Uterus (tissue), 4 donors: ENCODE results near the gene STYXL2. TPM values are rescaled to one million over a fixed set of nuclear protein-coding genes. Genes with fewer than 3 reads are reported as not detected.

Experiments
- DNase-seq, 2 donors: peaks; one replicate each; pipeline ENCODE4 v3.0.0-alpha.2; 2019 to 2020
- H3K27ac ChIP-seq, 2 donors: fragments of 200-600 bp; sonication (generic); 1 replicate in 1 of 2; 2 replicates in 1 of 2; pipeline ENCODE4 v1.5.1; 2016 to 2018
- H3K27me3 ChIP-seq, 2 donors: fragments of 200-600 bp; sonication (generic); one replicate each; pipeline ENCODE4 v1.5.1; 2018 to 2019; ENCODE audit warnings: control low read depth in 1 of 2
- H3K36me3 ChIP-seq, 2 donors: fragments of 200-600 bp; sonication (generic); one replicate each; pipeline ENCODE4 v1.5.1; 2019; ENCODE audit warnings: control low read depth in 1 of 2
- H3K4me1 ChIP-seq, 2 donors: fragments of 200-600 bp; sonication (generic); one replicate each; pipeline ENCODE4 v1.5.1; 2018 to 2019; ENCODE audit warnings: control low read depth in 1 of 2
- H3K4me3 ChIP-seq, 2 donors: fragments of 200-600 bp; sonication (generic); 1 replicate in 1 of 2; 2 replicates in 1 of 2; pipeline ENCODE4 v1.5.1; 2018 to 2019; ENCODE audit warnings: mild to moderate bottlenecking in 1 of 2
- H3K9me3 ChIP-seq, 2 donors: fragments of 200-600 bp; sonication (generic); one replicate each; pipeline ENCODE4 v1.5.1; 2019; ENCODE audit warnings: control low read depth in 1 of 2
- POLR2A ChIP-seq, 2 donors: fragments of 450-650 bp; IDR thresholded peaks; one replicate each; pipeline ENCODE4 v1.6.1; 2016; ENCODE audit warnings: antibody characterized with exemption in 2 of 2, mild to moderate bottlenecking in 1 of 2, moderate library complexity in 1 of 2
- intact Hi-C: fragments of 100-400 bp; cut with DNase I; formaldehyde crosslinking; loops from one replicate; pipeline ENCODE4 v1.15.1; 2023; ENCODE audit warnings: low total_unique reads
- total RNA-seq, 4 donors: library from RNA; depleted of rRNA in 3 of 4; stranded (reverse); fragments of >200 nt in 3 of 4; gene quantifications; one replicate each; pipeline versions ENCODE4 v1.1.0 to v1.2.4, GENCODE V29; 2014 to 2023
- TF ChIP-seq, protein P1 (sequence below), 4 experiments: fragments of 200-600 bp in 2 of 4; fragments of 450-650 bp in 2 of 4; sonication (generic) in 2 of 4; IDR thresholded peaks; one replicate each; pipeline ENCODE4 v1.5.1; 2016 to 2019; ENCODE audit warnings: antibody characterized with exemption in 4 of 4, mild to moderate bottlenecking in 2 of 4, moderate library complexity in 1 of 4
- donor health status: DM: yes; HTN: yes; CAD: no.

The STYXL2 gene
- total RNA-seq, 4 donors from 2014 or later = 1.2 TPM; not detected in 3

DNA sequence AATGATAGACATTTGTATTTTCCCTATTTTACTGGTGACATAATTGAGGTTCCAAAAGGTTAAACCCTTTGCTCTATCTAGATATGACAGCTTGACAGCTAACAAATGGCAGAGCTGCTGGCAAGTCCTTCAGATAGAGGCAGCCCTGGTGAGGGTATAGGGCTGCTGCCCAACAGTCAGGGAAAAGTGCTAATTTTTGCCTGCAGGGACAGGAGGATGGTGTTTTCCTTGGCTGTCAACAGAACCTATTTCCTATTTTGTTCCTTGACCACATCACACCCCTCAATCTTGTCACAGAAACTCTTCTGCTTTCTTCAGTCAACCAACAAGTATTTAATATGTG, 16.0 kb upstream of the STYXL2 start:
- no peak for DNase-seq
- H3K4me3 ChIP-seq = no peak overlapping the region
- TF ChIP-seq POLR2A (IDR thresholded peaks at IDR 0.05) = no peak
- TF ChIP-seq, protein P1, sequence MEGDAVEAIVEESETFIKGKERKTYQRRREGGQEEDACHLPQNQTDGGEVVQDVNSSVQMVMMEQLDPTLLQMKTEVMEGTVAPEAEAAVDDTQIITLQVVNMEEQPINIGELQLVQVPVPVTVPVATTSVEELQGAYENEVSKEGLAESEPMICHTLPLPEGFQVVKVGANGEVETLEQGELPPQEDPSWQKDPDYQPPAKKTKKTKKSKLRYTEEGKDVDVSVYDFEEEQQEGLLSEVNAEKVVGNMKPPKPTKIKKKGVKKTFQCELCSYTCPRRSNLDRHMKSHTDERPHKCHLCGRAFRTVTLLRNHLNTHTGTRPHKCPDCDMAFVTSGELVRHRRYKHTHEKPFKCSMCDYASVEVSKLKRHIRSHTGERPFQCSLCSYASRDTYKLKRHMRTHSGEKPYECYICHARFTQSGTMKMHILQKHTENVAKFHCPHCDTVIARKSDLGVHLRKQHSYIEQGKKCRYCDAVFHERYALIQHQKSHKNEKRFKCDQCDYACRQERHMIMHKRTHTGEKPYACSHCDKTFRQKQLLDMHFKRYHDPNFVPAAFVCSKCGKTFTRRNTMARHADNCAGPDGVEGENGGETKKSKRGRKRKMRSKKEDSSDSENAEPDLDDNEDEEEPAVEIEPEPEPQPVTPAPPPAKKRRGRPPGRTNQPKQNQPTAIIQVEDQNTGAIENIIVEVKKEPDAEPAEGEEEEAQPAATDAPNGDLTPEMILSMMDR (IDR thresholded peaks at IDR 0.05) = no peak
- no peaks in the 10 kb centered on the region for H3K4me1 ChIP-seq
- no peaks in the 10 kb centered on the region for H3K9me3 ChIP-seq
- no peak overlapping the region for H3K27ac ChIP-seq
- H3K27me3 ChIP-seq = no peaks in the 10 kb centered on the region
- intact Hi-C loops = no loop called here
- H3K36me3 ChIP-seq = no peaks in the 10 kb centered on the region

DNA sequence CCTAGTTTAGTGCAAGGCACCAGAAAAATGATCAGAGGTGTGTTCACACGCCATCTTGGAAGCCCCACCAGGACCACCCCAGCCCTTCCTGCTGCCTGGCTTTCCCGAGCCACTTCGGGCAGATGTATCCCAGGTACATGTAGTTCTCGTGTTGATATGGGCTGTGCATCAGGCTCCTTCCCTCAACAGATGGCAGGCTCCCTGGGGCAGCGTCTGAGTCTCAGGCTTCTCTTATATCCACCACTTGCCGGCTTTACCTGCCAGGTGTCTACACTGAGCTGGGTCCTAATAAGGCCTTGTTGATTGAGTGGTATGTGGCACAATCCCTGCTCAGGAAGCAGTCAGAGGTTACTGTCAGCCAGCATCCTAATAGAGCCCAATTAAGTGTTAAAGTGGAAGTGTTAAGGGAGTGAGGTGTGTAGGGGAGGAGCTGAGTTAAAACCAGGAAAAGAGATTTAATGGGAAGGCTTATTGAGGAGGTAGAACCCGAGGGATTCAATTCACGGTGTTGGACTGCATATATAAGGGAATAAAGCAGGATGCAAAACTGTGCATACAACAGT, 12.2 kb upstream of the STYXL2 start:
- H3K27ac ChIP-seq = no peak overlapping the region
- no peaks in the 10 kb centered on the region for H3K9me3 ChIP-seq
- no peaks in the 10 kb centered on the region for H3K36me3 ChIP-seq
- no peak for DNase-seq
- TF ChIP-seq, protein P1 (IDR thresholded peaks at IDR 0.05) = no peak
- no peak for TF ChIP-seq POLR2A (IDR thresholded peaks at IDR 0.05)
- intact Hi-C loops = no loop called here
- no peaks in the 10 kb centered on the region for H3K4me1 ChIP-seq
- no peaks in the 10 kb centered on the region for H3K27me3 ChIP-seq
- H3K4me3 ChIP-seq = no peak overlapping the region

DNA sequence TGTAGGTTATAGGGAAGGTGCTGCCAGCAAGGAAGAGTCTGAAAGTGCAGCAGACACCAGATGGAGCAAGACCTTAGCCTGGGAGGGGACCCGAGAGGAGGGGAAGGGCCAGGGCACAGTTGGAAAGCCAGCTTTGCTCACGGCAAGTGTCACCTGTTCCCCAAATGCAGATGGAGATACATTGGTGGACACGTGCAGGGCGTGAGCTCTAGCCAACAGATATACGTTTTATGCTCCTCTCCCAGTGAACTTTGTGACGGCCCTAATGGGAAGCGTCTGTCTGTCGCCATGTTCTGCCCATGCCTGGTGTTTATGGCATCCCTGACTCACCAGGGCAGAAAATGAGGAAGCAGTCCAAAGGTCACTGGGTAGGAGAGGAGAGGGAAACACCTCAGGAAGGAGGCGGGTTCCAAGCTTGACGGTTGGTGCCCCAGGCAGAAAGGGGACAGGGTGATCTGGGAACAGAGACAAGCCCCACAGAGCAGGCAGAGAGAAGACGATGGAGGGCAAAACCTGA, 11.3 kb upstream of the STYXL2 start:
- TF ChIP-seq, protein P1 (IDR thresholded peaks at IDR 0.05) = no peak
- TF ChIP-seq POLR2A (IDR thresholded peaks at IDR 0.05) = no peak
- H3K36me3 ChIP-seq = no peaks in the 10 kb centered on the region
- intact Hi-C loops = no loop called here
- H3K27me3 ChIP-seq = no peaks in the 10 kb centered on the region
- no peak overlapping the region for H3K4me3 ChIP-seq
- no peak for DNase-seq
- no peaks in the 10 kb centered on the region for H3K9me3 ChIP-seq
- H3K4me1 ChIP-seq = no peaks in the 10 kb centered on the region
- H3K27ac ChIP-seq = no peak overlapping the region

DNA sequence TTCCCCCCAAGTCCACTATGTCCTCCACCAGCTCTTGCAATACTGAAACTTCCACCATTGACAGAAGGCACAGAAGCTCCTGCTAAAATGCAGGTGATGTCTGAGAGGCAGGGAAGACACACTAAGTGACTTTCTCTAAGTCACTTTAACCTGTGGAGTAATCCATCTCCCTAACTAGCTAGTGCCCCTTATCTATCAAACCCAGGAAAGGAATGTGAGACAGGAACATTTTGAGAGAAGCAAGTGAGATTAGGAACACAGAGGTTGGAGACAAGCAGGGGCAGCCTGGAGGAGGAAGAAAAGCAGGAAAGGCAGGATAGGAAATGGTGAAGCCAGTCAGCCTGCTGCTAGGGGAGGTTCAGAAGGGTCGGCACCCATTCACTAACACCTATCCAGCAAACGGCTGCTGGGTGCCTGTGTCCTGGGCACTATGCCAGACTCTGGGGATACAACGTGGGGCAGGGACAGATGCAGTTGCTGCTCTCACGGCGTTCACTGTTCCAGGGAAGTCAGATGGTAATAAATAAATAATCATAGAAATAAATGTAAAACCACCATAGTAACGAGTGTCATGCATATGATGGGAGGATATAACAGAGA, 10.7 kb upstream of the STYXL2 start:
- no peak overlapping the region for H3K4me3 ChIP-seq
- H3K36me3 ChIP-seq = no peaks in the 10 kb centered on the region
- no peaks in the 10 kb centered on the region for H3K9me3 ChIP-seq
- no peaks in the 10 kb centered on the region for H3K27me3 ChIP-seq
- no peaks in the 10 kb centered on the region for H3K4me1 ChIP-seq
- no peak for DNase-seq
- H3K27ac ChIP-seq = no peak overlapping the region
- intact Hi-C loops = no loop called here
- no peak for TF ChIP-seq POLR2A (IDR thresholded peaks at IDR 0.05)
- TF ChIP-seq, protein P1 (IDR thresholded peaks at IDR 0.05) = no peak

DNA sequence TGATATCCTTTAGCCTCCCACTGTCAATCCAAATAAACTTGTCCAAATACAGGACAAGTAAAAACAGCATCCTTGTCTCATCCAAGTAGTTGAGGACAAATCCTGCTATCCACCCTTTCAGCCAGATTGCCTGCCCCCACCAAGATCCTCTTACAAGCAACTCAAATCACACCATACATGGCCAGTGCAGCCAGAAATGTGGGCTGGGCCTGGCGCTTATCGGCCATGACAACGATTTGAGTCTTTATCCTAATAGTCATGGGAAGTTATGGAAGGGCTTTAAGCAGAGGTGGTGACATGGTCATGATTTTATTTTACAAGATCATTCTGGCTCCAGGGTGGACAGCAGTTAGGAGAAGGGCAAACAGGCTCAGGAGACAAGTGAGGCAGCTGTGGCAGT, 10.0 kb upstream of the STYXL2 start:
- no peak overlapping the region for H3K27ac ChIP-seq
- no peaks in the 10 kb centered on the region for H3K4me1 ChIP-seq
- H3K36me3 ChIP-seq = no peaks in the 10 kb centered on the region
- H3K27me3 ChIP-seq = no peaks in the 10 kb centered on the region
- no peaks in the 10 kb centered on the region for H3K9me3 ChIP-seq
- DNase-seq = no peak
- intact Hi-C loops = no loop called here
- TF ChIP-seq, protein P1 (IDR thresholded peaks at IDR 0.05) = no peak
- TF ChIP-seq POLR2A (IDR thresholded peaks at IDR 0.05) = no peak
- H3K4me3 ChIP-seq = no peak overlapping the region
